AG09319 (cell line): ENCODE data around the gene ASAP2.
A peak's percentile ranks its signal among the peaks of the same experiment; 100 is the strongest.

Experiments used
- DNase-seq: peaks from one replicate; pipeline ENCODE4 v3.0.0-alpha.2; 2010; ENCODE audit warnings: low read depth; ENCODE audit errors: extremely low read depth
- CTCF ChIP-seq: IDR thresholded peaks from 2 replicates; pipeline ENCODE4 v1.5.1; 2011; ENCODE audit warnings: low read depth, mild to moderate bottlenecking, inconsistent platforms, low read length, moderate library complexity

The ASAP2 gene

GRCh38 chr2:9288233-9288632 is 81.6 kb downstream of the ASAP2 start:
- DNase-seq = peak; percentile 36
- no peak for TF ChIP-seq CTCF

- no peak for DNase-seq
- no peak for TF ChIP-seq CTCF
These were observed 82.2 kb downstream of the ASAP2 start for GRCh38 chr2:9288681-9289338.

- TF ChIP-seq CTCF = no peak
- DNase-seq = no peak
These were observed 84.7 kb downstream of the ASAP2 start for GRCh38 chr2:9291331-9291730.

- DNase-seq = no peak
- TF ChIP-seq CTCF = no peak
These were observed 85.3 kb downstream of the ASAP2 start for GRCh38 chr2:9291866-9292265.

- no peak for TF ChIP-seq CTCF
- DNase-seq = no peak
These were observed 85.8 kb downstream of the ASAP2 start for GRCh38 chr2:9292426-9292825.

GRCh38 chr2:9294764-9295163 is 88.2 kb downstream of the ASAP2 start:
- TF ChIP-seq CTCF = no peak
- DNase-seq = no peak

GRCh38 chr2:9296559-9296958 is 89.9 kb downstream of the ASAP2 start:
- TF ChIP-seq CTCF = no peak
- no peak for DNase-seq
